Mucosa of rectum (tissue), 2 donors: ENCODE results near the gene PRICKLE2.

ENCODE experiments used
- H3K27ac ChIP-seq, 2 donors: one replicate each; pipeline ENCODE4 v1.7.0; 2013; ENCODE audit warnings: inconsistent platforms in 2 of 2, low read depth in 2 of 2, low read length in 2 of 2
- H3K27me3 ChIP-seq, 2 donors: one replicate each; pipeline ENCODE4 v1.7.0; 2013; ENCODE audit warnings: low read length in 2 of 2; ENCODE audit not compliant: control insufficient read depth in 2 of 2, insufficient read depth in 2 of 2
- H3K36me3 ChIP-seq, 2 donors: one replicate each; pipeline ENCODE4 v1.7.0; 2013; ENCODE audit warnings: low read length in 2 of 2; ENCODE audit not compliant: control insufficient read depth in 2 of 2, insufficient read depth in 2 of 2
- H3K4me1 ChIP-seq, 2 donors: one replicate each; pipeline ENCODE4 v1.7.0; 2013; ENCODE audit warnings: low read length in 2 of 2, mild to moderate bottlenecking in 1 of 2; ENCODE audit not compliant: control insufficient read depth in 2 of 2, insufficient read depth in 2 of 2
- H3K4me3 ChIP-seq, 2 donors: one replicate each; pipeline ENCODE4 v1.7.0; 2013; ENCODE audit warnings: low read length in 2 of 2
- H3K9ac ChIP-seq, 2 donors: one replicate each; pipeline ENCODE4 v1.7.0; 2013; ENCODE audit warnings: low read length in 2 of 2, low read depth in 1 of 2, mild to moderate bottlenecking in 1 of 2
- H3K9me3 ChIP-seq, 2 donors: one replicate each; pipeline ENCODE4 v1.7.0; 2013; ENCODE audit warnings: low read length in 2 of 2; ENCODE audit not compliant: control insufficient read depth in 2 of 2
- donor health status: healthy.
- donor health status: Normal muscosa, but diverticular disease.

PRICKLE2 gene

DNA sequence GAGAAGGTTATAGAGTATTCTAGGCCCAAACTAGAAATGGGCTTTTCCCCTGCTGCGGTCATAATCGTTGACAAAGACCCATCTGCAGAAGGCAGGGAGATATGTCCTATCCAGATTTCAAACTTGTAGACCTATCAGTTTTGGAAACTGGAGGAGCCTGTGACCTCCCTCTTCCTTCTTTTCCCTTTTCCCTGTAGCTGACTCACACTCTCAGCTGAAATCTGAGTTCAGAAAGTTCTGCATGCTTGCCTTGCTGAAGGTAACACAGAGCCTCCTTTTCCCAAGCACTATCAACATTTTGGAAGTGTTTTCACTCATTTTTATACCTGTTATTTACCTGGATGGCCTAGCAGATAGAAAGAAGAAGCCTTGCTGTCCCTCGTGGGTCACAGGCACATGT, 142.9 kb downstream of the PRICKLE2 start:
- Histone ChIP-seq H3K9ac (no peak overlapping the region), H3K4me3 (no peak overlapping the region), H3K36me3 (no peaks in the 10 kb centered on the region), H3K27me3 (no peaks in the 10 kb centered on the region), H3K27ac (no peak overlapping the region), H3K9me3 (no peaks in the 10 kb centered on the region), H3K4me1 (no peaks in the 10 kb centered on the region)

- no peak overlapping the region for H3K27ac ChIP-seq
- H3K36me3 ChIP-seq, result no peaks in the 10 kb centered on the region
- H3K27me3 ChIP-seq, result no peaks in the 10 kb centered on the region
These were observed 144.0 kb downstream of the PRICKLE2 start for GRCh38 chr3:64081235-64081630.

DNA sequence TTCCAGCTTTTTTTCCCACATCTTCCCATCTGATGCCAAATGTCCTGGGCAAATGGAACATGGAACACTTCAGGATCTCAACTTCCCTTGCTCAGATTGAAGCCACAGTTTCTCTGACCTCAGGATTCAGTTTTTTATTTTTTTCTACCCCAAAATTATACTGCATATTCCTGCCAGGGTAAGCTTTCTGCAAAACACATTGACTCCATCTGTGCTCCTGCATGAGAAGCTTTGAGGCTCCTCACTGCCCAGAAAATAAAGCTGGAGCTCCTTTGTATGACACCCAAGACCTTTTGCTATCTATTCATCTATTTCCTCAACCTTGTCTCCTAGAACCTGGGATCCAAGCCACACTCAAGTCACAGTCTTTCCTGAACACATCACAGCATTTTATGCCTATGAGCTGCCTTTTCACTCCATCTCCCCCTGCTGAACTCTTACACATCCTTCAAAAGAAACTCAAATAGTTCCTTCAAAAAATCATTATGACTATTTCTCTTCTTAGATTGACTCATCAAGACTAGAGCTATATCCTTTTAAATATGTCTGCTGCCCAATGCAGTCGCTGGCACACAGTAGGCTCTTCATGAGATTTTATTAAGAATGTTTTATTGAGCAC, 144.5 kb downstream of the PRICKLE2 start:
- no peak overlapping the region for H3K27ac ChIP-seq
- H3K9ac ChIP-seq, result no peak overlapping the region
- no peaks in the 10 kb centered on the region for H3K27me3 ChIP-seq
- no peaks in the 10 kb centered on the region for H3K9me3 ChIP-seq
- H3K4me3 ChIP-seq, result no peak overlapping the region
- no peaks in the 10 kb centered on the region for H3K36me3 ChIP-seq
- no peaks in the 10 kb centered on the region for H3K4me1 ChIP-seq

More at GRCh38 chr3:64081235-64081630, 144.0 kb downstream of the PRICKLE2 start:
- Histone ChIP-seq H3K4me3 (no peak overlapping the region), H3K4me1 (no peaks in the 10 kb centered on the region), H3K9me3 (no peaks in the 10 kb centered on the region), H3K9ac (no peak overlapping the region)

- H3K4me3 ChIP-seq, result no peak overlapping the region
- no peak overlapping the region for H3K27ac ChIP-seq
- H3K9me3 ChIP-seq, result no peaks in the 10 kb centered on the region
These were observed 145.7 kb downstream of the PRICKLE2 start for GRCh38 chr3:64079369-64080150.

DNA sequence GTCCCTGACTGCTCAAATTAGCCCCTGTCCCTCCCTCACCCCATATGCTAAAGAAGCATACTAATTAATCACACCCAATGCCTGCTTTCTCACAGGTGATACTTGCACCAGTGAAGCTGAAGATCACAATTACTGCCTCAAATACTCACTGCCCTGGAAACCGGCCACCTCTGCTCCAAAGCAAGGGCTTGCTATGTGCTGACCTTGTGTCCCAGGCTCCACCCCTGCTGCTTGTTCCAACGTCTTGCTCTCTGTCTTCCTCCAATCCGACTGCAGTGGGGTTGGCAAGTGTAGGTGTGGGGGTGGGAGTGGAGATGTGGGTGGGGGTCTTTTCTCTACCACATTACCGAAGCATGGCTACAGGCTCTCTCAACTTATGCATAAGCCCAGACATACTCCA, 146.3 kb downstream of the PRICKLE2 start:
- Histone ChIP-seq H3K36me3 (no peaks in the 10 kb centered on the region), H3K4me1 (no peaks in the 10 kb centered on the region), H3K9me3 (no peaks in the 10 kb centered on the region), H3K9ac (no peak overlapping the region), H3K27me3 (no peaks in the 10 kb centered on the region), H3K4me3 (no peak overlapping the region), H3K27ac (no peak overlapping the region)

More at GRCh38 chr3:64079369-64080150, 145.7 kb downstream of the PRICKLE2 start:
- no peak overlapping the region for H3K9ac ChIP-seq
- no peaks in the 10 kb centered on the region for H3K4me1 ChIP-seq
- no peaks in the 10 kb centered on the region for H3K36me3 ChIP-seq
- H3K27me3 ChIP-seq, result no peaks in the 10 kb centered on the region

DNA sequence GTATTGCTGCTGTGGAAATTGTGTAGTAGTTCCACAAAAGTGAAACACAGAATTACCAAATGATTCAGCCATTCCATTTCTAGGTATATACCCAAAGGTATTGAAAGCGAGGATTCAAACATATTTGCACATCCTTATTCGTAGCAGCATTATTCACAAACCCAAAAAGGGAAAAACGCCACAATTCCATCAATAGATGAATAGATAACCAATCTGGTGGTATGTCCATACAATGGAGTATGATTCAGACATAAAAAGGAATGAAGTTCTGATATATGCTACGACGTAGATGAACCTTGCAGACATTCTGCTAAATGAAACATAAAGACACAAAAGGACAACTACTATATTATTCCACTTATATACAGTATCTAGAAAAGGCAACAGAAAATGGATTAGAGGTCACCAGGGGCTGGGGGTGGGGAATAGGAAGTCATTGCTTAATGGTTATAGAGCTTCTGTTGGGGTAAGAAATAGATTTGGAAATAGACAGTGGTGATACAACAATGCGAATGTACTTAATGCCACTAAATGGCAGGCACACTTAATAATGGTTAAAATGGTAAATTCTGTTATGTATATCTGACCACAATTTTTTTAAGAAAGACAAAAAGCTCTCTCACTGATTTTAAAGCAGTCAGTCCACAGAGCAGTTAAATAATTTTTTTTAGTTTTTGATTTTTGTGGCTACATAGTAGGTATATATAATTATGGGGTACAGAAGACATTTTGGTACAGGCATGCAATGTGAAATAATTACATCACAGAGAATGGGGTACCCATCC, 150.2 kb downstream of the PRICKLE2 start:
- Histone ChIP-seq H3K27me3 (no peaks in the 10 kb centered on the region), H3K4me1 (no peaks in the 10 kb centered on the region), H3K9ac (no peak overlapping the region), H3K9me3 (no peaks in the 10 kb centered on the region), H3K36me3 (no peaks in the 10 kb centered on the region), H3K4me3 (no peak overlapping the region), H3K27ac (no peak overlapping the region)

DNA sequence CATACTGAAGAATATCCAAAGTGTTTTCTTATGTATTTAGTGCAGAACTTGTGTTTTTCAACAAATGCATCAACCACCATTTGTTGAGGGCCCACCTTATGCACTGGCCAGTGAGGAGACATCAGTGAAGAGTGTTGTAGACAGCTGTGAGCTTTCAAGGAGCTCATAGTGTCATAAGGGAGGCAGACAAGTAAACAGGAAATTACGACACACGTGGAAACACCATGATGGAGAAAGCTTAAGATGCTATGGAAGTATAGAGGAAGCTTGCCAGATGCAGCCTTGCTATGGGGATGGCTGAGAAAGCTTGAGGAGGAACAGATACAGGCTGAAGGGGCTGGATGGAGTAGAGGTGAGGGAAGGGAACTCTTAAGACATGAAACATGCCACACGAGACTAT, 151.2 kb downstream of the PRICKLE2 start:
- no peaks in the 10 kb centered on the region for H3K27me3 ChIP-seq
- no peaks in the 10 kb centered on the region for H3K9me3 ChIP-seq
- no peak overlapping the region for H3K4me3 ChIP-seq
- no peak overlapping the region for H3K27ac ChIP-seq
- no peak overlapping the region for H3K9ac ChIP-seq
- H3K4me1 ChIP-seq, result no peaks in the 10 kb centered on the region
- H3K36me3 ChIP-seq, result no peaks in the 10 kb centered on the region

GRCh38 chr3:64073158-64073761, 152.0 kb downstream of the PRICKLE2 start:
- H3K36me3 ChIP-seq, result no peaks in the 10 kb centered on the region
- no peaks in the 10 kb centered on the region for H3K4me1 ChIP-seq
- H3K9me3 ChIP-seq, result no peaks in the 10 kb centered on the region
- no peak overlapping the region for H3K27ac ChIP-seq
- no peak overlapping the region for H3K9ac ChIP-seq
- H3K4me3 ChIP-seq, result no peak overlapping the region
- no peaks in the 10 kb centered on the region for H3K27me3 ChIP-seq

DNA sequence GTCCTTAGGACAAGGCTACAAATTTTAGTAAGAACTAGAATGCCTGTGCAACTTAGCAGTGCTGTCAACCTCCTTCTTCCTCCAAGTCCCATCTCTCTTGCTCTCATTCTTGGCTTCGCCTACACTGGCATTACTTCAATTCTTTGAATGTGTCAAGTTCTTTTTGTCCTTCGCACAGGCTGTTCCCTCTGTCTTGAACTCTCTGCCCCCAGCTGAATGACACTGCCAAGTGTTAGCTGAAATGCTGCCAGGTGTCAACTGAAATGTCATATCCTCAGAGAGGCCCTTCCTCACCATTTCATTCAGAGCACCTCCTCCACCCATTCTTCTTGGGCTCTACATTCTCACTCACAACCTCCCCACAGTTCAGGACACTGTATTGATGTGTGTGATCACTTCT, 153.1 kb downstream of the PRICKLE2 start:
- H3K27me3 ChIP-seq, result no peaks in the 10 kb centered on the region
- H3K9me3 ChIP-seq, result no peaks in the 10 kb centered on the region
- no peak overlapping the region for H3K27ac ChIP-seq
- H3K9ac ChIP-seq, result no peak overlapping the region
- H3K36me3 ChIP-seq, result no peaks in the 10 kb centered on the region
- H3K4me3 ChIP-seq, result no peak overlapping the region
- no peaks in the 10 kb centered on the region for H3K4me1 ChIP-seq

DNA sequence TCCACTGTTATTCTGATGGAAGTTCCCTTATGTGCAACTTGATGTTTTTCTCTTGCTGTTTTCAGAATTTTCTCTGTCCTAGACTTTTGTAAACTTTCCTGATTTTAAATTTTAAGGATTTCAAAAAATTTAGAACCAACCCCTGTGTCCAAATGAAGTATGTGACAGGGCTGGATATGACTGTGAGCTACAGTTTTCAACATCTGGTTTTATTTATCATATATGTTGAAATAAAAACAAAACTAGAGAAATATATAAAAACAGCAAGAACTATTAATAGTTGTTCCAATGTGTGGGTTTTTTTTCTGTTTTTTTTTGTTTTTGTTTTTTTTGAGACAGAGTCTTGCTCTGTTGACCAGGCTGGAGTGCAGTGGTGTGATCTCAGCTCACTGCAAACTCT, 154.6 kb downstream of the PRICKLE2 start:
- Histone ChIP-seq H3K9me3 (no peaks in the 10 kb centered on the region), H3K36me3 (no peaks in the 10 kb centered on the region), H3K27ac (no peak overlapping the region), H3K9ac (no peak overlapping the region), H3K4me1 (no peaks in the 10 kb centered on the region), H3K4me3 (no peak overlapping the region), H3K27me3 (no peaks in the 10 kb centered on the region)
